Measurements from ENCODE around the gene TTLL8. TPM values are rescaled to one million over a fixed set of nuclear protein-coding genes. Genes with fewer than 3 reads are reported as not detected.

Gene TTLL8
- polyA plus RNA-seq, 1 experiment: not detected

DNA sequence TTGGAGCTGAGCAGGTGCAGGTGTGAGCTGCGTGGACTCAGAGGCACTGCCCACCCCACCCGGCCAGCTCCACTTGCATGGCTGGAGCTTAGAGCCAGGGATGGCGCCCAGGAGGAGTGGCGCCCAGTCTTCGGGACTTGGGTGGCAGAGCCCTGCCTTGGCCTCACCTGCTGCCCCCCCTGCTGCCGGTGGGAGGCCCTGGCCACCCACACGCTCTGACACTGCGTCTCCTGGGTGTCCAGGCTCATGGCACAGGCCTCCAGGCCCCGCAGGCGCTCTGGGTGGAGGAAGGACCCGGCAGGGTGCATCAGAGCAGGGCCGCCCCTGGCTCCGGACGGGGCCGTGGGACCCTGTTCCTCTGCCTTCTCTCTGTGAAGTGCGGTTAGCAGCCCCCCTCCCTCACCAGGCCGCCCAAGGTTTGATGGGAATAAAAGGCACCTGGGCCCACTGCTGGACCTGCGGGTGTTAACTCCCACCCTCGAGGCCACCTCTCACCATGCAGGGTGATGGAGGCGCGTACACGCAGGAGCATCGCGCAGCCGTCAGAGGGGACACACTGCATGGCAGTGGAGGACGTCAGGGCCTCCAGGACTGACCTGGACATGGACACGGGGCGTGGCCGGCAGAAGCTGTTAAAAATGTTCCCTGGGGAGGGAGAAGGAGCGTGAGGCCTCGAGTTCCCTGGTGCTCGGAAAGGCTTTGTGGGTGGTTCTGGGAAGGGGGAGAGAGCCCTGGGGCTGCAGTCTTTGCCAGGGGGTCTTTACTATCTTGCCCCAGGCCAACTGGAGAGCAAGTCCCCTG is 57.3 kb downstream of the TTLL8 start:
- TF ChIP-seq, protein P1, sequence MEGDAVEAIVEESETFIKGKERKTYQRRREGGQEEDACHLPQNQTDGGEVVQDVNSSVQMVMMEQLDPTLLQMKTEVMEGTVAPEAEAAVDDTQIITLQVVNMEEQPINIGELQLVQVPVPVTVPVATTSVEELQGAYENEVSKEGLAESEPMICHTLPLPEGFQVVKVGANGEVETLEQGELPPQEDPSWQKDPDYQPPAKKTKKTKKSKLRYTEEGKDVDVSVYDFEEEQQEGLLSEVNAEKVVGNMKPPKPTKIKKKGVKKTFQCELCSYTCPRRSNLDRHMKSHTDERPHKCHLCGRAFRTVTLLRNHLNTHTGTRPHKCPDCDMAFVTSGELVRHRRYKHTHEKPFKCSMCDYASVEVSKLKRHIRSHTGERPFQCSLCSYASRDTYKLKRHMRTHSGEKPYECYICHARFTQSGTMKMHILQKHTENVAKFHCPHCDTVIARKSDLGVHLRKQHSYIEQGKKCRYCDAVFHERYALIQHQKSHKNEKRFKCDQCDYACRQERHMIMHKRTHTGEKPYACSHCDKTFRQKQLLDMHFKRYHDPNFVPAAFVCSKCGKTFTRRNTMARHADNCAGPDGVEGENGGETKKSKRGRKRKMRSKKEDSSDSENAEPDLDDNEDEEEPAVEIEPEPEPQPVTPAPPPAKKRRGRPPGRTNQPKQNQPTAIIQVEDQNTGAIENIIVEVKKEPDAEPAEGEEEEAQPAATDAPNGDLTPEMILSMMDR (IDR thresholded peaks at IDR 0.05; ENCODE audit: insufficient read depth, low read depth, low read length): no peak
- CTCF ChIA-PET: interaction anchor here (1.0 to 3.1 kb wide), 3 partner anchors 12 to 29 kb away, joined by 3 to 8 read pairs (median 4); partner anchors contain the start of gene IL17REL
- H3K27me3 ChIP-seq (ENCODE audit: control insufficient read depth, insufficient read depth, low read length): peaks cover 1% of the 10 kb centered on the region
- no peaks in the 10 kb centered on the region for H3K36me3 ChIP-seq (ENCODE audit: control insufficient read depth, insufficient read depth, low read length)
- no peak for DNase-seq (ENCODE audit: low read depth)
- POLR2A ChIA-PET: no interaction called here
- H3K4me3 ChIP-seq (ENCODE audit: low read depth, low read length): no peak overlapping the region

GRCh38 chr22:49999946-50000586 is 58.0 kb downstream of the TTLL8 start:
- ChIA-PET CTCF (interaction anchor here (1.6 to 3.1 kb wide), 2 partner anchors 20 to 30 kb away, joined by 4 to 8 read pairs; no protein-coding TSS in a partner anchor), POLR2A (no interaction called here)
- no peak for DNase-seq (ENCODE audit: low read depth)
- no peak overlapping the region; the same call in 1 of the 2 replicates for H3K4me3 ChIP-seq (ENCODE audit: low read depth, low read length)
- peaks cover 1% of the 10 kb centered on the region for H3K27me3 ChIP-seq (ENCODE audit: control insufficient read depth, insufficient read depth, low read length)
- H3K36me3 ChIP-seq (ENCODE audit: control insufficient read depth, insufficient read depth, low read length): no peaks in the 10 kb centered on the region
- TF ChIP-seq, protein P1 (IDR thresholded peaks at IDR 0.05; ENCODE audit: insufficient read depth, low read depth, low read length): no peak

GRCh38 chr22:49999063-49999945 is 58.8 kb downstream of the TTLL8 start:
- POLR2A ChIA-PET: no interaction called here
- DNase-seq (ENCODE audit: low read depth): no peak
- H3K27me3 ChIP-seq (ENCODE audit: control insufficient read depth, insufficient read depth, low read length): peaks cover 1% of the 10 kb centered on the region

DNA sequence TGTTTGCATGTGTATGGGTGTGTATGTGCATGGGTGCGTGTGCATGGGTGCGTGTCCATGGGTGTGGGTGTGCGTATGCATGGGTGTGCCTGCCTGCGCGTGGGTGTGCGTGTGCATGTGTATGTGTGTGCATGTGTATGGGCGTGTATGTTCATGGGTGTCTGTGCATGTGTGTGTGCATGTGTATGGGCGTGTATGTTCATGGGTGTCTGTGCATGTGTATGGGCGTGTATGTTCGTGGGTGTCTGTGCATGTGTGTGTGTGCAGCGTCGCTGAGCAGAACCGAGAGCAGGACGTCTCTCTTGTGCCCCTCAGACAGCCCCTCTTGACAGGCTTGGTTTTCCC is 59.4 kb downstream of the TTLL8 start:
- Histone ChIP-seq H3K4me3 (ENCODE audit: low read depth, low read length) (no peak overlapping the region), H3K27me3 (ENCODE audit: control insufficient read depth, insufficient read depth, low read length) (peaks cover 1% of the 10 kb centered on the region), H3K36me3 (ENCODE audit: control insufficient read depth, insufficient read depth, low read length) (no peaks in the 10 kb centered on the region)
- CTCF ChIA-PET: no interaction called here
- POLR2A ChIA-PET: no interaction called here
- TF ChIP-seq, protein P1 (IDR thresholded peaks at IDR 0.05; ENCODE audit: insufficient read depth, low read depth, low read length): no peak
- DNase-seq (ENCODE audit: low read depth): no peak

More at GRCh38 chr22:49999063-49999945, 58.8 kb downstream of the TTLL8 start:
- CTCF ChIA-PET: interaction anchor here (1.6 kb wide), 1 partner anchor 19 kb away, joined by 4 read pairs; no protein-coding TSS in a partner anchor
- H3K36me3 ChIP-seq (ENCODE audit: control insufficient read depth, insufficient read depth, low read length): no peaks in the 10 kb centered on the region
- no peak overlapping the region; the same call in 1 of the 2 replicates for H3K4me3 ChIP-seq (ENCODE audit: low read depth, low read length)
- TF ChIP-seq, protein P1 (IDR thresholded peaks at IDR 0.05; ENCODE audit: insufficient read depth, low read depth, low read length): no peak
